ENCODE results near the gene RAPGEF6. TPM values are rescaled to one million over a fixed set of nuclear protein-coding genes. Genes with fewer than 3 reads are reported as not detected.

Gene RAPGEF6
- total and polyA plus RNA-seq, 12 donors: 1.5 to 16.3 (median 10.9) TPM

DNA sequence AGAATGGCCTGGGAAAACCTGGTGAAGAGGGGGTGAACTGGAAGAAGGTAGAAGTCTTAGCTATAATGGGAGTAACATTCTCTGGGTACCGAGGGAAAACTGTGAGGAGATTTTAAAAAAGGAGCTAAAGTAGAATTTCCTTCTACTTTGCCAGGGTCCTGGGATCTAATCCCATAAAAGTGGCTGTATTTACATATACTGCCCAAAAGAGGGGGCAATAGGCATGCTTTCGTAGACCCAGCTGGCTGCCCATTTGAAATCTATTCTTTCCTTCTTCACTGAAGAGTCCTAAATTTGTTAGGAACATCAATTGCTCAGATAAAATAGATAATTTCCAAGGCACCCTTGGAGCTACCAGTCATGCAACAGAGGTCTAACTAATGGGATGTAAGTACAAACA is 212.0 kb downstream of the RAPGEF6 start:
- no peak for DNase-seq
- 76 to 82% methylated on average over 2 of the region's 2 CpGs for WGBS, 2 donors
- TF ChIP-seq, protein P1, sequence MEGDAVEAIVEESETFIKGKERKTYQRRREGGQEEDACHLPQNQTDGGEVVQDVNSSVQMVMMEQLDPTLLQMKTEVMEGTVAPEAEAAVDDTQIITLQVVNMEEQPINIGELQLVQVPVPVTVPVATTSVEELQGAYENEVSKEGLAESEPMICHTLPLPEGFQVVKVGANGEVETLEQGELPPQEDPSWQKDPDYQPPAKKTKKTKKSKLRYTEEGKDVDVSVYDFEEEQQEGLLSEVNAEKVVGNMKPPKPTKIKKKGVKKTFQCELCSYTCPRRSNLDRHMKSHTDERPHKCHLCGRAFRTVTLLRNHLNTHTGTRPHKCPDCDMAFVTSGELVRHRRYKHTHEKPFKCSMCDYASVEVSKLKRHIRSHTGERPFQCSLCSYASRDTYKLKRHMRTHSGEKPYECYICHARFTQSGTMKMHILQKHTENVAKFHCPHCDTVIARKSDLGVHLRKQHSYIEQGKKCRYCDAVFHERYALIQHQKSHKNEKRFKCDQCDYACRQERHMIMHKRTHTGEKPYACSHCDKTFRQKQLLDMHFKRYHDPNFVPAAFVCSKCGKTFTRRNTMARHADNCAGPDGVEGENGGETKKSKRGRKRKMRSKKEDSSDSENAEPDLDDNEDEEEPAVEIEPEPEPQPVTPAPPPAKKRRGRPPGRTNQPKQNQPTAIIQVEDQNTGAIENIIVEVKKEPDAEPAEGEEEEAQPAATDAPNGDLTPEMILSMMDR (IDR thresholded peaks at IDR 0.05): peak in 7 of 9 donors; percentile 39 to 53 (median 48)
- H3K36me3 ChIP-seq: peaks cover 0 to 66% (median 9%) of the 10 kb centered on the region in 9 donors
- H3K4me3 ChIP-seq: no peak overlapping the region
- H3K27ac ChIP-seq: no peak overlapping the region
- no peaks in the 10 kb centered on the region for H3K27me3 ChIP-seq
- no peaks in the 10 kb centered on the region for H3K4me1 ChIP-seq
- intact Hi-C loops (cut with DNase I): loop anchor here in 4 of 10 donors (10.0 kb wide), 1 partner anchor 582 kb away; no protein-coding TSS in a partner anchor
- H3K9me3 ChIP-seq: no peaks in the 10 kb centered on the region
- ATAC-seq: no peak

DNA sequence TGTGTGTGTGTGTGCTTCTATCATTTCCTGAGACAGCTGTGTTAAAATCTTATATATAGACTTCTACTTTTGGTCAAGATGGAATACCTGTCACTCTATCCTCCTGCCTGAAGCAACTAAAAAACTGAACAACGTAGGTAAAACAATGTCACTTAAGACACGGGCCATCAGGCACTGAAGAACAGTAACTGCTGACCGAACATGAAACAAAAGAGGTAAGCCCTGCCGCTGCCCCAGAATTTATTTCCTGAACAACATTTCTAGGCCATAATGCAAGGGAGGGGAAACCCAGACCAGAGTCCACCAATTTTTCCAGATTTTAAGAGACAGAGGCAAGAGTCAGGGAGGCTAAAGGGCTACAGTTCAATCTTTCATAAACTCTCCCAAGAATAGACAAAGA is 215.2 kb downstream of the RAPGEF6 start:
- ATAC-seq (no peak), DNase-seq (no peak)
- TF ChIP-seq, protein P1 (IDR thresholded peaks at IDR 0.05): no peak
- peaks cover 0 to 58% (median 0%) of the 10 kb centered on the region in 9 donors for H3K36me3 ChIP-seq
- H3K9me3 ChIP-seq: no peaks in the 10 kb centered on the region
- H3K27ac ChIP-seq: no peak overlapping the region
- H3K27me3 ChIP-seq: no peaks in the 10 kb centered on the region
- H3K4me1 ChIP-seq: peaks cover 0 to 6% (median 0%) of the 10 kb centered on the region in 9 donors
- intact Hi-C loops (cut with DNase I): loop anchor here (5.0 to 10.0 kb wide), 10 partner anchors 155 to 1523 kb away; partner anchors contain the start of genes CHSY3 (in 4 of the 10), LYRM7 (in 3 of the 10), CDC42SE2 (in 2 of the 10) and HINT1 (in 2 of the 10)
- H3K4me3 ChIP-seq: no peak overlapping the region
- 80 to 81% methylated on average over 4 of the region's 4 CpGs for WGBS, 2 donors

DNA sequence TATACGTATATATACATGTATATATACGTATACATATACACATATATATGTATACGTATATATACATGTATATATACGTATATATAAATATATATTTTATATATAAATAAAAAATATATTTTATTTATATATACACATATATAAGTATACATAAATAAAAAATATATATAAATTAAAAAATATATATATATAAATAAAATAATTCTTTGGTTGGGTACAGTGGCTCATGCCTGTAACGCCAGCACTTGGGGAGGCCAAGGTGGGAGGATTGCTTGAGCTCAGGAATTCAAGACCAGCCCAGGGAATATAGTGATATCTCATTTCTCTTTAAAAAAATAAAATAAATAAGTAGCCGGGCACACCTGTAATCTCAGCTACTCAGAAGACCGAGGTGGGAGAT is 216.2 kb downstream of the RAPGEF6 start:
- no peaks in the 10 kb centered on the region for H3K27me3 ChIP-seq
- H3K9me3 ChIP-seq: no peaks in the 10 kb centered on the region
- H3K4me3 ChIP-seq: no peak overlapping the region
- H3K27ac ChIP-seq: no peak overlapping the region
- intact Hi-C loops (cut with DNase I): loop anchor here in 8 of 10 donors (5.0 to 10.0 kb wide), 9 partner anchors 154 to 1522 kb away; partner anchors contain the start of genes CHSY3 (in 4 of the 8), LYRM7 (in 3 of the 8), CDC42SE2 (in 2 of the 8) and HINT1 (in 2 of the 8)
- H3K36me3 ChIP-seq: peaks cover 0 to 53% (median 0%) of the 10 kb centered on the region in 9 donors
- no peak for ATAC-seq
- TF ChIP-seq, protein P1 (IDR thresholded peaks at IDR 0.05): no peak
- 93 to 94% methylated on average over 7 of the region's 7 CpGs for WGBS, 2 donors
- DNase-seq: no peak
- H3K4me1 ChIP-seq: peaks cover 0 to 6% (median 0%) of the 10 kb centered on the region in 9 donors

DNA sequence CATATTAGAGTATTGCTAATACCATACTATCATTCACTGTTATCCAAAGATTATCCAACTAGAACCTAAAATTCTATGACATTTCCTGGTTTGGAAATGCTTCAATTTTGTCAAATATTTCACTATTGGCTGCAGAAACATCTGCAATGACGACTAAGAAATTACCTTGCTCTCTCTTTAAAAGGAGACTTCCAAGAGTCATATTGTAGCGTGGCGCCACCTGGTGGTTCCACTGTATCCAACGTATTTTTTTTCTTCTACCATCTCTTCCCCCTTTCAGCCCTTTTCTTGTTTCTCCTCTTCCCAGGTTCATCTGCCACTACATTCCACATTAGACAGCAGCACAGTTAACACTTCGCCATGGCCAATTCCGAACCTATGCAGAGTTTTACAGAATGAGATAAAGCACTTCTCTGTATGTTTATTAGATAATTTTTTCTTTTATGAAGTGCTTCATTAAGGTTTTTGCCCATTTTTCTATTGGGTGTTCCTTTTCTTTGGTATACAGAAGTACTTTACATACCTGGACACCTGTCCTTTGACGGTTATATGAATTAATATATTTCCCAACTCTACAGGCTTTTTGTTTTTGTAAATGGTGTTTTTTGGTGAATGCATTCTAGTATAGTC is 217.7 kb downstream of the RAPGEF6 start:
- ATAC-seq: peak in 4 of 8 donors; percentile 39 to 64 (median 48)
- peak; percentile 71 to 78 for DNase-seq
- H3K27ac ChIP-seq: no peak overlapping the region
- WGBS, 2 donors: 22 to 25% methylated on average over 7 of the region's 7 CpGs
- TF ChIP-seq, protein P1 (IDR thresholded peaks at IDR 0.05): peak; percentile 74 to 90 (median 84)
- H3K27me3 ChIP-seq: no peaks in the 10 kb centered on the region
- intact Hi-C loops (cut with DNase I): loop anchor here in 8 of 10 donors (2.0 to 10.0 kb wide), 10 partner anchors 153 to 1520 kb away; partner anchors contain the start of genes CHSY3 (in 4 of the 8), HINT1 (in 3 of the 8), LYRM7 (in 3 of the 8) and CDC42SE2 (in 2 of the 8)
- H3K9me3 ChIP-seq: no peaks in the 10 kb centered on the region
- peaks cover 0 to 6% (median 0%) of the 10 kb centered on the region in 9 donors for H3K4me1 ChIP-seq
- H3K4me3 ChIP-seq: no peak overlapping the region
- H3K36me3 ChIP-seq: peaks cover 0 to 41% (median 0%) of the 10 kb centered on the region in 9 donors

Data from heart right ventricle (tissue), 16 donors.